OCI-LY1 (cell line): ENCODE data around the gene GRIPAP1.

Source experiments
- H2AFZ ChIP-seq: fragments of 200-600 bp; sonication (generic), shearing (Covaris generic); 2 replicates; pipeline ENCODE4 v1.6.0; 2014; ENCODE audit warnings: antibody characterized with exemption, mild to moderate bottlenecking, low read length
- H3F3A ChIP-seq: fragments of 200-600 bp; sonication (generic), shearing (Covaris generic); 2 replicates; pipeline ENCODE4 v1.6.0; 2014; ENCODE audit warnings: mild to moderate bottlenecking, antibody characterized with exemption, low read length, moderate library complexity; ENCODE audit not compliant: insufficient read depth
- H3K27ac ChIP-seq: fragments of 200-600 bp; sonication (generic); 2 replicates; pipeline ENCODE4 v1.5.1; 2014; ENCODE audit warnings: low read length, mixed run types, mild to moderate bottlenecking, low read depth; ENCODE audit not compliant: poor library complexity, severe bottlenecking
- H3K27me3 ChIP-seq: fragments of 200-600 bp; sonication (generic); 2 replicates; pipeline ENCODE4 v1.6.0; 2014; ENCODE audit warnings: antibody characterized with exemption, mild to moderate bottlenecking, low read length, moderate library complexity; ENCODE audit not compliant: insufficient read depth
- H3K36me3 ChIP-seq: fragments of 200-600 bp; sonication (generic); 2 replicates; pipeline ENCODE4 v1.6.1; 2014; ENCODE audit warnings: mild to moderate bottlenecking, antibody characterized with exemption, low read length, moderate library complexity, mixed read lengths; ENCODE audit not compliant: insufficient read depth
- H3K4me1 ChIP-seq: fragments of 200-600 bp; sonication (generic); 2 replicates; pipeline ENCODE4 v1.5.1; 2014; ENCODE audit warnings: mild to moderate bottlenecking, low read length, moderate library complexity; ENCODE audit not compliant: insufficient read depth, severe bottlenecking
- H3K4me2 ChIP-seq: fragments of 200-600 bp; sonication (generic), shearing (Covaris generic); 2 replicates; pipeline ENCODE4 v1.6.1; 2014; ENCODE audit warnings: low read length
- H3K4me3 ChIP-seq: fragments of 200-600 bp; sonication (generic); 2 replicates; pipeline ENCODE4 v1.5.1; 2014; ENCODE audit warnings: low read length, low read depth, mild to moderate bottlenecking, mixed read lengths; ENCODE audit not compliant: poor library complexity, severe bottlenecking
- H3K79me2 ChIP-seq: fragments of 200-600 bp; shearing (Covaris generic); 2 replicates; pipeline ENCODE4 v1.6.1; 2016; ENCODE audit warnings: mixed run types, low read length, mixed read lengths; ENCODE audit not compliant: insufficient read depth
- H3K9ac ChIP-seq: fragments of 200-600 bp; sonication (generic), shearing (Covaris generic); 2 replicates; pipeline ENCODE4 v1.6.1; 2014; ENCODE audit warnings: mild to moderate bottlenecking, low read length, mixed read lengths
- H3K9me2 ChIP-seq: fragments of 200-600 bp; sonication (generic), shearing (Covaris generic); 2 replicates; pipeline ENCODE4 v1.6.1; 2014; ENCODE audit warnings: low read depth, mild to moderate bottlenecking, low read length, mixed read lengths
- H3K9me3 ChIP-seq: fragments of 200-600 bp; shearing (Covaris generic); 2 replicates; pipeline ENCODE4 v1.6.1; 2014; ENCODE audit warnings: low read length, mixed read lengths
- H4K20me1 ChIP-seq: fragments of 200-600 bp; sonication (generic), shearing (Covaris generic); 2 replicates; pipeline ENCODE4 v1.6.0; 2016; ENCODE audit warnings: mild to moderate bottlenecking, low read length; ENCODE audit not compliant: insufficient read depth
- EZH2 ChIP-seq: fragments of 200-600 bp; sonication (generic), shearing (Covaris generic); IDR thresholded peaks from 2 replicates; pipeline ENCODE4 v1.8.0; 2017; ENCODE audit warnings: borderline replicate concordance, mixed run types, mild to moderate bottlenecking, antibody characterized with exemption, low read length, moderate library complexity, mixed read lengths
- TF ChIP-seq, protein P1 (sequence below): fragments of 200-600 bp; sonication (generic), shearing (Covaris generic); IDR thresholded peaks from 2 replicates; pipeline ENCODE4 v1.5.1; 2017; ENCODE audit warnings: mild to moderate bottlenecking, antibody characterized with exemption, low read length, moderate library complexity, mixed read lengths

GRIPAP1 gene

DNA sequence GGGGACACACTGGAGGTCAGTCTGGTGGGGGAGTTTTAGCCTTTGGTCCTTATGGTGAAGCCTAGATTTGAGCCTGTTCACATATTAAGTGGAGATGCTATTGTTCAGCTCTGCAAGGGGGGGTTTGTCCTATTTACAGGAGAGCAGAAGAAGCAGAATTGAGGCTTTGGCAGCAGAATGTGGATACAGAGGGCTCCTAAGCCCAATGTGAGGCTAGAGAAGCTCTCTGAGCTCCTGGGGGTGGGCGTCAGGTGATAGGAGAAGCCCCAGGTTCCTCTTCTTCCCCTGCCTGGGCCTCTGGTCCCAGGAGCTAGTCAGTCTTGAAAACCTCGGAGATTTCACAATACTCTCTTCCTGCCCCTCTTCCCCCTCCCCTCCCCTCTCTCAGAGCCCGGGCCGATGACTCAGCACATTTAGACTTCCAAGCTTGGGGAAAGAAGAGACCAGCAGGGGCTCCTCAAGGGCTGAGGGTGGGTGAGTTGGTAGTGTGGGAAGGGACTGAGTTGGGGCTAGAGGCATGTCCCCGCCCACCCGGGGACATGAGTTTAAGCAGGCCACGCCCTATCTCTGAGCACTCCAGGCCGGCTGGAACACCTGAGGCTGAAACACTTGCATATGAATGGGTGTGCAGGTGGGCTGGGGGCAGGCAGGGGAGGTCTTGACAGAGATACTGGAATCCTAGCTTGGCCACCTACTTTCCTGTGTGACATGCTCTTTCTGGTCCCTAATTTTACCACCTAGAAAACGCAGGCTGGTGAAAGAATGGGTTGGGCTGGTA, 37.7 kb upstream of the GRIPAP1 start:
- peak overlapping the region; percentile 32 for H3K27ac ChIP-seq
- no peaks in the 10 kb centered on the region for H3K79me2 ChIP-seq
- no peak for TF ChIP-seq EZH2
- TF ChIP-seq, protein P1, sequence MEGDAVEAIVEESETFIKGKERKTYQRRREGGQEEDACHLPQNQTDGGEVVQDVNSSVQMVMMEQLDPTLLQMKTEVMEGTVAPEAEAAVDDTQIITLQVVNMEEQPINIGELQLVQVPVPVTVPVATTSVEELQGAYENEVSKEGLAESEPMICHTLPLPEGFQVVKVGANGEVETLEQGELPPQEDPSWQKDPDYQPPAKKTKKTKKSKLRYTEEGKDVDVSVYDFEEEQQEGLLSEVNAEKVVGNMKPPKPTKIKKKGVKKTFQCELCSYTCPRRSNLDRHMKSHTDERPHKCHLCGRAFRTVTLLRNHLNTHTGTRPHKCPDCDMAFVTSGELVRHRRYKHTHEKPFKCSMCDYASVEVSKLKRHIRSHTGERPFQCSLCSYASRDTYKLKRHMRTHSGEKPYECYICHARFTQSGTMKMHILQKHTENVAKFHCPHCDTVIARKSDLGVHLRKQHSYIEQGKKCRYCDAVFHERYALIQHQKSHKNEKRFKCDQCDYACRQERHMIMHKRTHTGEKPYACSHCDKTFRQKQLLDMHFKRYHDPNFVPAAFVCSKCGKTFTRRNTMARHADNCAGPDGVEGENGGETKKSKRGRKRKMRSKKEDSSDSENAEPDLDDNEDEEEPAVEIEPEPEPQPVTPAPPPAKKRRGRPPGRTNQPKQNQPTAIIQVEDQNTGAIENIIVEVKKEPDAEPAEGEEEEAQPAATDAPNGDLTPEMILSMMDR: no peak
- peaks cover 34% of the 10 kb centered on the region for H3K4me1 ChIP-seq
- H2AFZ ChIP-seq: no peak overlapping the region
- no peaks in the 10 kb centered on the region for H3K9me3 ChIP-seq
- H3K4me2 ChIP-seq: peak overlapping the region; percentile 36; the same call in 1 of the 2 replicates
- H4K20me1 ChIP-seq: no peaks in the 10 kb centered on the region
- H3K4me3 ChIP-seq: no peak overlapping the region
- H3K9ac ChIP-seq: no peak overlapping the region
- peaks cover 25% of the 10 kb centered on the region for H3K36me3 ChIP-seq
- H3K9me2 ChIP-seq: no peaks in the 10 kb centered on the region
- H3F3A ChIP-seq: no peaks in the 10 kb centered on the region
- no peaks in the 10 kb centered on the region for H3K27me3 ChIP-seq

DNA sequence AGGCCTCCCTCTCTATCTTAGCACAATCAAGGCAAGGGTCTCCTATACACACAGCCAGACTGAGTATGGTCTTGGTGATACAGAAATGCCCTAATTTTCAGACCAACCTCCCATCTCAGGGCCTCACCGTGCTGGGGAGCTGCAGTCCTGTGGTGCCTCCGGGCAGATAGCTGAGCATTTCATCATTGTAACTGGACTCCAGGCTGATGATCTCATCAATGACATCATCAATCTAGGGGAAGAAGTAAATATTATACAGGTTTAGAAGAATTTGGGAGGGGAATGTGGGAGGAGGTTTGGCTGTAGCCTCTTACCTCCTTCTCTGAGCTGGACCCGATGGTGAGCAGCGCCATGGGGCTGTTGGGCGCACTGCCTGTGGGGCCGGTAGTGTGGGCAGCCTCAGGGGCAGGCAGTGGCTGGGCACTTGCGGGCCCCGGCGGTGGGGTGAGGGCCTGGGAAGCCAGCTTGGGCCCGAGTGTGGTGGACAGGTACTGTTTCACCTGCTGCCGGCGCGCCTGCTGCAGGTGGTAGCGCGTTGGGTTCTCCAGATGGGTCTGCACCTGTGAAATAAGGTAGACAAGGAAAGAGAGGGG, 35.9 kb upstream of the GRIPAP1 start:
- H3K4me1 ChIP-seq: peaks cover 28% of the 10 kb centered on the region
- H3K9me2 ChIP-seq: no peaks in the 10 kb centered on the region
- H3K79me2 ChIP-seq: no peaks in the 10 kb centered on the region
- H3K4me3 ChIP-seq: no peak overlapping the region
- no peaks in the 10 kb centered on the region for H3F3A ChIP-seq
- peaks cover 31% of the 10 kb centered on the region for H3K36me3 ChIP-seq
- no peaks in the 10 kb centered on the region for H3K27me3 ChIP-seq
- TF ChIP-seq, protein P1: no peak
- TF ChIP-seq EZH2: no peak
- no peak overlapping the region for H3K4me2 ChIP-seq
- H2AFZ ChIP-seq: no peak overlapping the region
- no peak overlapping the region for H3K27ac ChIP-seq
- H3K9me3 ChIP-seq: no peaks in the 10 kb centered on the region
- H4K20me1 ChIP-seq: no peaks in the 10 kb centered on the region
- no peak overlapping the region for H3K9ac ChIP-seq

DNA sequence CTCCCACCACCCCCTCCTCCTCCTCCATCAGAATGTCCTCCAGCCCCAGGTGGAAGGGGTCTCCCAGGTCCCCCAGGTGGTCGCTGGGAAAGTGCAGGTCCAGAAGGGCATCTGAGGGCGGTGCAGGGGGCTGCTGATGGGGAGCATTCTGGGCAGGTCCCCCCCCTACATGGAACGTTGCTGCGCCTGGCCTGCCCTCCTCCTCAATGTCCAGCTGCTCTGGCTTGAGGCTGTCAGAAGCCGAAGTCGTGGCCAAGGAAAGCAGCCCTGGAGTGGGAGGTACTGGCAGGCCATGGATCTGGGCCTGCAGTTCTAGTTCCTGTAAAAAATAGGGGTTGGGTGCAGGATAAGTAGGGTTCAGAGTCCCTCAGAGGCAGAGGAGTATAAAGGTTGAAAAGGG, 28.2 kb upstream of the GRIPAP1 start:
- peaks cover 6% of the 10 kb centered on the region for H3K36me3 ChIP-seq
- no peak overlapping the region for H3K27ac ChIP-seq
- TF ChIP-seq, protein P1: no peak
- TF ChIP-seq EZH2: no peak
- H3K79me2 ChIP-seq: no peaks in the 10 kb centered on the region
- no peaks in the 10 kb centered on the region for H4K20me1 ChIP-seq
- H2AFZ ChIP-seq: no peak overlapping the region
- no peak overlapping the region for H3K4me2 ChIP-seq
- no peaks in the 10 kb centered on the region for H3K27me3 ChIP-seq
- H3F3A ChIP-seq: no peaks in the 10 kb centered on the region
- H3K9me2 ChIP-seq: no peaks in the 10 kb centered on the region
- no peak overlapping the region for H3K9ac ChIP-seq
- no peaks in the 10 kb centered on the region for H3K4me1 ChIP-seq
- H3K9me3 ChIP-seq: no peaks in the 10 kb centered on the region
- H3K4me3 ChIP-seq: no peak overlapping the region
